ENCODE measurements around the gene ZNF469.

ZNF469 gene

DNA sequence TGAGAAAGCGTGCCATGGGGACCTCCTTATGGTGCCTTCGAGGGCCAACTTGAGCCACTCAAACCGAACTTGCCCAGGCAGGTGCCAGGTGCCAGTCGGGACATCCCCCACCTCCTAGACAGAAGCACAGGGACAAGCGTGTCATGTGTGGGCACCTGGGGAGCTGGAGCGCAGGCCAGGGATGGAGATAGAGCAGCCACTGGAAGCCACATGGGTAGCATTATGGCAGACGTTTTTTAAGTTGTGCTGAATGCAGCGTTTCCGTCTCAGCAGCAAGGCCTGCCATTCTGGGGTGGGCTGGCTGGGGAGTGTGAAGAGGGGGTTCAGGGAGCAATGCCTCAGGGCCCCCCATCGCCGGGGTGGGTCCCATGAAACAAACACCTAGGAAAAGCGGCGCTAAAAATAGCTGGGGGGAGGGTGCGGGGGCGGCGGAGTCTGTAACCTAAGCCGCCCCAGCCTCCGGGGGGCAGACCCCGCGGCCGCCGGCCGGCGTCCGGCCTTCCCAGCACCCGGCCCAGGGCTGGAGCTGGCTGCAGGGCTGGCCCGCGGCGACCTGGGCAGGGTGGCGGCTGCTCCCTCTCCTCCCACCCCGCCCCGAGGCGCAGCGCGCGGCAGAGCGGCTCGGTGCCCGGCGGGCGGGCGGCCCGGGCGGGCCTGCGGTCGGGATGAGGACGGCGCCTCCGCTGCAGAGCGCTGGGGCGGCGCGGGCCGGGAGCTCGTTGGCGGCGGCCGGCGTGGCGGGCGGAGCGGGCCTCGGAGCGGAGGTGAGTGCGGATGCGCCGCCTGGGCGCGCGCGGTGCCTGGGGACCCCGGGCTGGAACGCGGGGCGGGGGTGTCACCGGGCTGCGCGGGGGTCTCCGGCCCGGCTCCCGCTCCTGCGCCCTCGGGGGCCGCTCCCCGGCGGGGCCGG, at the start of gene ZNF469:
TSS of gene ZNF469 (plus strand) at position 469 of the 910 bp plus-strand sequence. CDS start 44,512 bp downstream, outside the sequence.
- no peak for TF ChIP-seq CTCF (conservative IDR thresholded peaks at IDR 0.05; ENCODE audit: low read depth, low read length)
- peak; percentile 34 for DNase-seq (ENCODE audit: low read depth)
- peak within 1 kb of the TSS; percentile 64 for H3K4me3 ChIP-seq (ENCODE audit: low read depth, low read length)

- no peak for TF ChIP-seq CTCF (conservative IDR thresholded peaks at IDR 0.05; ENCODE audit: low read depth, low read length)
- no peak overlapping the region for H3K4me3 ChIP-seq (ENCODE audit: low read depth, low read length)
- DNase-seq (ENCODE audit: low read depth): no peak
Observed at GRCh38 chr16:88333848-88334777, 48.6 kb upstream of the ZNF469 start.

DNA sequence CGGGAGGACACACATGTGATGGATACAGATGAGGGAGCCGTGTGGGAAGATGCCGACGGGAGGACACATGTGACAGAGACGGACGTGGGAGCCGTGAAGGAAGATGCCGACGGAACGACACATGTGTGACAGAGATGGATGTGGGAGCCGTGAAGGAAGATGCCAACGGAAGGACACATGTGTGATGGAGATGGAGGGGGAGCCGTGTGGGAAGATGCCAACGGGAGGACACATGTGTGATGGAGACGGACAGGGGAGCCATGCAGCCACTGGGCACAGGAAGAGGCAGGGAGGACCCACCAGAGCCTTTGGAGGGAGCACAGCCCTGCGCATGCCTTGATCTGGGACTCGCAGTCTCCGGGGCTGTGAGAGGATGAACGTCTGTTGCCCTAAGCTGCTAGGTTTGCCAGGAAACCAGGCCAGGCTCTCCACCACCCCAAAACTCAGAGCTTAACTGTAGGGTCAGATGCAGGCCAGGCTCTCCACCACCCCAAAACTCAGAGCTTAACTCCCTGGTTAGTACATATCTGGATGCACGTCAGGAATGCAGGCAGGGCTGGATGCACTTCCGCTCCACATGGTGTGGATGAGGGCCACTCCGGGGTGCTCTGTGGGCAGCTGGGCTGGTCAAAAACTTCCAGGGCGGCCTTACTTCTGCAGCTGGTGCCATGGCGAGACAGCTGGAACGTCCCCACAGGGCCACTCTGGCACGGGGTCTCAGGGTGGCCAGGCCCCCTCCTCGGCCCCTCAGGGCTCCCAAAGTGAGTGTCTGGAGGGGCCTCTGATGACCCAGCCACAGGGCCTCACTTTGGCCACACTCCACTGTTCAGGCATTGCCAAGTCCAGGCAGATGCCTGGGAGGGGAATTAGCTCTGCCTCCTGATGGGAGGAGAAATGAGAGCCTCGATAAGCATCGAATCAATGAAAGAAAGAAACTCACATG, 47.7 kb upstream of the ZNF469 start:
- DNase-seq (ENCODE audit: low read depth): no peak
- TF ChIP-seq CTCF (conservative IDR thresholded peaks at IDR 0.05; ENCODE audit: low read depth, low read length): no peak
- no peak overlapping the region for H3K4me3 ChIP-seq (ENCODE audit: low read depth, low read length)

DNA sequence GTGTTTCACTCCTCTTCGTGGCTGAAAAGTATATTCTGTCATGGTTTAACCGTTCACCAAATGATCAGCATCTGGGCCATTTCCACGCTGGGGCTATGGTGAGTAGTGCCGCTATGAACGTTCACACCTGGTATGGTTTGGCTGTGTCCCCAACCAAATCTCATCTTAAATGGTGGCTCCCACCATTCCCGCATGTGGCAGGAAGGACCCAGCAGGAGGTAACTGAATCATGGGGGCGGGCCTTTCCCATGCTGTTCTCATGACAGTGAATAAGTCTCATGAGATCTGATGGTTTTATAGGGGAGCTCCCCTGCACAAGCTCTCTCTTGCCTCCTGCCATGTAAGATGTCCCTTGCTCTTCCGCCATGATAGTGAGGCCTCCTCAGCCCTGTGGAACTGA, 45.7 kb upstream of the ZNF469 start:
- no peak overlapping the region for H3K4me3 ChIP-seq (ENCODE audit: low read depth, low read length)
- DNase-seq (ENCODE audit: low read depth): peak; percentile 41
- no peak for TF ChIP-seq CTCF (conservative IDR thresholded peaks at IDR 0.05; ENCODE audit: low read depth, low read length)

DNA sequence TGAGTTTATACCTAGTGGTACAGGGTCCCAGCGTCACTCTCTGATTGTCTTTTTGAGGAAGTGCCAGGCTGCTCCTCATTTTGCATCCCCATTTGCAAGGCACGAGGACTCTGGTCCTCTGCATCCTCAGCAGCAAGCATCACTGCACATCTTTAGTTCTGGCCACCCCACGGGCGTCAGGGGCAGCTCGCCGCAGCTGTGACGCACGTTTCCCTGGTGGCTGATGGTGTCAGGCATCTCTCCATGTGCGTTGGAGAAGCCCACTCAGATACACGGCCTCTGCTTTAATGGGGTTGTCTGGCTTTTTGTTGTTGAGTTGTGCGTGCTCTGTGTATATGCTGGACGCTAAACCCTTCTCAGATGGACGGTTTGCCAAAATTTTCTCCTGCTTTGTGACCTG, 45.2 kb upstream of the ZNF469 start:
- no peak for DNase-seq (ENCODE audit: low read depth)
- no peak overlapping the region for H3K4me3 ChIP-seq (ENCODE audit: low read depth, low read length)
- no peak for TF ChIP-seq CTCF (conservative IDR thresholded peaks at IDR 0.05; ENCODE audit: low read depth, low read length)

GRCh38 chr16:88338111-88338510, 44.6 kb upstream of the ZNF469 start:
- no peak for DNase-seq (ENCODE audit: low read depth)
- no peak overlapping the region for H3K4me3 ChIP-seq (ENCODE audit: low read depth, low read length)
- TF ChIP-seq CTCF (conservative IDR thresholded peaks at IDR 0.05; ENCODE audit: low read depth, low read length): peak; percentile 42

Data from choroid plexus epithelial cell (primary cell).